ENCODE data around the gene PALM3. TPM values are rescaled to one million over a fixed set of nuclear protein-coding genes. Genes with fewer than 3 reads are reported as not detected.
A peak's percentile ranks its signal among the peaks of the same experiment; 100 is the strongest.

The PALM3 gene
- total RNA-seq, 1 experiment from 2014 or later: not detected

DNA sequence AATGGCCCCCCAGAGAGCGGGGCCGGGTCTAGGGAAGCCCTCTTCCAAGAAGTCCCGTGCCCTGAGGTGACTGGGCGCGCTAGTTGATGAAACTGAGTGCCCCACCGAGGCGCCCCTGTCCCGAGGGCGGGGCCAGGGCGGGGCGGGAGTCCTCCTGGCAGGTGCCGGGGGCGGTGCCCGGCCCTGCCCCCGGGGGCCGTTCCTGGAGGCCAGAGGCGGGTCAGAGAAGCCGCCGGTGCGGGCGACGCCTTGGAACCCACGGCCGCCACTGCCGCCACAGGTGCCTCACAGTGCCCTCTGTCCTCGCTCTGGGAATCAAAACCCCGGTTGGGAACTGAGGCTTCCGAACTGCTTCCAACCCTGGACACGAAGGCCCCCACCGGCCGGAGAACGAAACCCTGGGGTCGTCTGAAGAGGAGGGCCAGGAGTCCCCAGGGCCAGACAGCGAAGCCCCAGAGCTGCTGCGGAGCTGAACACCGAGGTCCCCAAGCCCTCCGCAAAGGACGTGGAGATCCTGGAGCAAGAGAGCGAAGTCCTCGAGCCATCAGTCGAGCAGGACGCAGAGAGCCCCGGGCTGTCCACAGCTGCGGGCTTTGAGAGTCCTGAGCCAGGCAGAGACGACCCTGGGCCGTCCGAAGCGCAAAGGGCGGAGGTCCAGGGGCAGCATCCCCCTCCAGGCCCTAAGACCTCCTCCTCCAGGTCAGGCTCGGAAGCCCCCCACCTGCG is 10.8 kb upstream of the PALM3 start, which contains the start of gene MISP3:
MISP3 (plus strand) TSS at position 252 of the 726 bp plus-strand sequence. CDS start 524 bp downstream, outside the sequence.
- peak; percentile 62 for DNase-seq (ENCODE audit: low read depth)
- in situ Hi-C loops (cut with HindIII; ENCODE audit: low pct_unique_long_range_greater_than_20kb, low sequenced_read_pairs): no loop called here

DNA sequence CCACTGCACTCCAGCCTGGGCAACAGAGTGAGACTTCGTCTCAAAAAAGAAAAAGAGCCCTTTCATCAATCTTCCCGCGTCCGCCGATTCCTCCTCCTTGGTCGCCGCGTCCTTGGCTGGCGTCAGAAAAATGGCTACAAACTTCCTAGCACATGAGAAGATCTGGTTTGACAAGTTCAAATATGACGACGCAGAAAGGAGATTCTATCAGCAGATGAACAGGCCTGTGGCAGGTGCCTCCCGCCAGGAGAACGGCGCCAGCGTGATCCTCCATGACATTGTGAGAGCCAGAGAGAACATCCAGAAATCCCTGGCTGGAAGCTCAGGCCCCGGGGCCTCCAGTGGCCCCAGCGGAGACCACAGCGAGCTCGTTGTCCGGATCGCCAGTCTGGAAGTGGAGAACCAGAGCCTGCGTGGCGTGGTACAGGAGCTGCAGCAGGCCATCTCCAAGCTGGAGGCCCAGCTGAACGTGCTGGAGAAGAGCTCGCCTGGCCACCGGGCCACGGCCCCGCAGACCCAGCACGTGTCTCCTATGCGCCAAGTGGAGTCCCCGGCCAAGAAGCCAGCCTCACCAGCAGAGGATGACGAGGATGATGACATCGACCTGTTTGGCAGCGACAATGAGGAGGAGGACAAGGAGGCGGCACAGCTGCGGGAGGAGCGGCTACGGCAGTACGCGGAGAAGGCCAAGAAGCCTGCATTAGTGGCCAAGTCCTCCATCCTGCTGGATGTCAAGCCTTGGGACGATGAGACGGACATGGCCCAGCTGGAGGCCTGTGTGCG is 8.6 kb upstream of the PALM3 start:
- DNase-seq (ENCODE audit: low read depth): no peak
- in situ Hi-C loops (cut with HindIII; ENCODE audit: low pct_unique_long_range_greater_than_20kb, low sequenced_read_pairs): no loop called here

DNA sequence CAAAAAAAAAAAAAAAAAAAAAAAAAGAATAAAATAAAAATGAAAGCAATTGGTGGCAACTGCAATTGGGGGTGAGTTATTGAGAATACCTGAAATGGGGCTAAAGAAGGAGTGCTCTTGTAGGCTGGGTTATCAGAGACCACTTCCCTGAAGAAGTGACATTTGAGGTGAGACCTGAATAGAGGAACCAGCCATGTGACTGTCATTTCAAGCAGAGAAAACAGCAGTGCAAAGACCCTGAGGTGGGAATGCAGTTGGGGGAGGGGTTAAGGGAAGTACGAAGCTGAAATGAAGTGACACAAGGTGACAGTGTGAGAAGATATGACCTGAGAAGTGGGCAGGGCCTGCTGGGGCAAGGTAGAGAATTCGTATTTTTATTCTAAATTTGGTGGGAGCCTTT is 4.3 kb upstream of the PALM3 start:
- in situ Hi-C loops (cut with HindIII; ENCODE audit: low pct_unique_long_range_greater_than_20kb, low sequenced_read_pairs): no loop called here
- DNase-seq (ENCODE audit: low read depth): no peak

DNA sequence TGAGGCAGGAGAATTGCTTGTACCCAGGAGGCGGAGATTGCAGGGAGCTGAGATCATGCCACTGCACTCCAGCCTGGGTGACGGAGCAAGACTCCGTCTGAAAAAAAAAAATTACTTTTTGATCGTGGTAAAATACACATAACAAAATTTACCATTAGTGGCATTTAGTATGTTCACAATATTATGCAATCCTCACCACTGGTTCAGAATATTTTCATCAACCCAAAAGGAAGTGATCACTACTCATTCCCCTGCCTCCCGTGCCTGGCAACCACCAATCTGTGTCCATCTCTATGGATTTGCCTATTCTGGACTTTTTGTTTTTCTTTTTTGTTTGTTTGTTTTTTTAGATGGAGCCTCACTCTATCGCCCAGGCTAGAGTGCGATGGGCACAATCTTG is 1.2 kb upstream of the PALM3 start:
- DNase-seq (ENCODE audit: low read depth): no peak
- in situ Hi-C loops (cut with HindIII; ENCODE audit: low pct_unique_long_range_greater_than_20kb, low sequenced_read_pairs): no loop called here

DNA sequence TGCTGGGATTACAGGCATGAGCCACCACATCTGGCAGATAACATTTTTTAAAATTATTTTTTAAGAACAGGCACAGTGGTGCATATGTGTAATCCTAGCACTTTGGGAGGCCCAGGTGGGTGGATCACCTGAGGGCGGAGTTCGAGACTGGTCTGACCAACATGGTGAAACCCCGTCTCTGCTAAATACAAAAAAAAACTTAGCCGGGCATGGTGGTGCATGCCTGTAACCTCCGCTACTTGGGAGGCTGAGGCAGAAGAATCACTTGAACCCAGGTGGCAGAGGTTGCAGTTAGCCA is 631 bp upstream of the PALM3 start:
- in situ Hi-C loops (cut with HindIII; ENCODE audit: low pct_unique_long_range_greater_than_20kb, low sequenced_read_pairs): no loop called here
- no peak for DNase-seq (ENCODE audit: low read depth)

DNA sequence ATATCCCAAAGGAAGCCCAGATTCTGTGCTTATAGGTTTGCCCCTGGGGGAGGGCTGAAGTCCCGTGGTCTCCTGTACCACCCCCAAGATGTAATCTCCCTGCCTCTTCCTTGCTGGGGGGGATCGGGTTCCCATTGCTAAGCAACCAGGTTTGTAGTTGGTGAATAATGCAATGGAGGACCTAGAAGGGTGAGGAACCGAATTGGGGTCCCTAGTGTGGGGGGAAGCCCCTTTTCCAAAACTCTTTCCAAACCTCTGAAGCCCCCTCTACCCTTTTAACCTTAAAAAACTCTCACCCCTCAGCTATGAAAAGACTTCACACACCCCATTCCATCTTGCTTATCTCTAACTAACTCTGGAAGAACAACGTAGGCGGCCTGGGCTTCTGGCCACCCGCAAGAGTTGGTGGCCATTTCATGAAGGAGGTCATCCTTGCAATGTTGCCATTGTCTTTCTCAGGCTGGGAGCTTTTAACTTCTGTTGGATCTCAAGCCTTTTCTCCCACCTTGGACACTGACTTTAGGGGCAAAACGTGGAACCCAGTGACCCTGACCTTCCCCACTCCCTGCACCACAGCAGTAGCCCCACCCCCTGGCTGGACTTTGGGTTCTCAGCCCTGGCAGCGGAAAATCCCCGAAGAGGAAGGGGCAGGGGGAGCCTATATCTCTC is 661 bp downstream of the PALM3 start:
- no peak for DNase-seq (ENCODE audit: low read depth)
- in situ Hi-C loops (cut with HindIII; ENCODE audit: low pct_unique_long_range_greater_than_20kb, low sequenced_read_pairs): no loop called here

DNA sequence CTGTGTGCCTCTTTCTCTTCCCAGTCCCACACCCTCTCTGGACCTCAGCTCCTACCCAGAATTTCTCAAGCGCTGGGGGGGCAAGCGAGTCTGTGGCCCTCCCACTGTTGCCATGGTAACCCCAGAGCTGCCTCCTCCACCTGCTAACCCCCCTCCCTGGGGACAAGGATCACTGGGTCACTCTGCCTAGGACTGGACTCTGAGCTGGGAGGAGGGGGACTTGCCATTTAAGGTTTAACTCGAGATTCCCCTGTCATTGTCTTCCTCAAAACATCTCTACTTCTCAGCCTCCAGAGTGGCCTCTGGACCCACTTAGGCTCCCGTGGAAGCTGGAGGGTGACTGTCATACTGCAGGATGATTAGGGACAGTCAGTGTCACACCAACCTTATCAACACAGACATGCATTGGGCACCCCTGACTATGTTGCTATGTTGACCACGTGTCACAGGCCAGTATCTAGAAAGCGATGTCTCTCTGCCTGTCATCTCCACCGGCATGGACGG is 2.2 kb downstream of the PALM3 start:
- no peak for DNase-seq (ENCODE audit: low read depth)
- in situ Hi-C loops (cut with HindIII; ENCODE audit: low pct_unique_long_range_greater_than_20kb, low sequenced_read_pairs): no loop called here

DNA sequence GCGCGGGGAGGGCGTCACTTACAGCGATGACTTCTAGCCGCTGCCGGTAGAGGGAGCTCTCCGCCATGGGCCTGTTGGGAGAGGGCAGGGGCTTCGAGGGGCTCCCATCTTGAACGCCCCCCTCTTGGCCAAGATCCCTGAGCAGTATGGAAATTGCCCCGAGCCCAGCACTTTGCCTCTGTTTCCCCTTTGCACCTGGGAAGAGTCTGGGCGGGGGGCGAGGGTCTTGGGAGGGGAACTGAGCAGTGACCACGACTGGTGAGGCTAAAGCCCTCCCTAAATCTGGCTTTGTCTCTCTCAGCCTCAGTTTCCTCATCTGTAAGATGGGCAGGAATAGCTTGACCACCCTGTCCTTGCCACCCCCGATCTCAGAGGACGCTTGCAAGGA is 2.8 kb downstream of the PALM3 start:
- in situ Hi-C loops (cut with HindIII; ENCODE audit: low pct_unique_long_range_greater_than_20kb, low sequenced_read_pairs): no loop called here
- DNase-seq (ENCODE audit: low read depth): no peak

DNA sequence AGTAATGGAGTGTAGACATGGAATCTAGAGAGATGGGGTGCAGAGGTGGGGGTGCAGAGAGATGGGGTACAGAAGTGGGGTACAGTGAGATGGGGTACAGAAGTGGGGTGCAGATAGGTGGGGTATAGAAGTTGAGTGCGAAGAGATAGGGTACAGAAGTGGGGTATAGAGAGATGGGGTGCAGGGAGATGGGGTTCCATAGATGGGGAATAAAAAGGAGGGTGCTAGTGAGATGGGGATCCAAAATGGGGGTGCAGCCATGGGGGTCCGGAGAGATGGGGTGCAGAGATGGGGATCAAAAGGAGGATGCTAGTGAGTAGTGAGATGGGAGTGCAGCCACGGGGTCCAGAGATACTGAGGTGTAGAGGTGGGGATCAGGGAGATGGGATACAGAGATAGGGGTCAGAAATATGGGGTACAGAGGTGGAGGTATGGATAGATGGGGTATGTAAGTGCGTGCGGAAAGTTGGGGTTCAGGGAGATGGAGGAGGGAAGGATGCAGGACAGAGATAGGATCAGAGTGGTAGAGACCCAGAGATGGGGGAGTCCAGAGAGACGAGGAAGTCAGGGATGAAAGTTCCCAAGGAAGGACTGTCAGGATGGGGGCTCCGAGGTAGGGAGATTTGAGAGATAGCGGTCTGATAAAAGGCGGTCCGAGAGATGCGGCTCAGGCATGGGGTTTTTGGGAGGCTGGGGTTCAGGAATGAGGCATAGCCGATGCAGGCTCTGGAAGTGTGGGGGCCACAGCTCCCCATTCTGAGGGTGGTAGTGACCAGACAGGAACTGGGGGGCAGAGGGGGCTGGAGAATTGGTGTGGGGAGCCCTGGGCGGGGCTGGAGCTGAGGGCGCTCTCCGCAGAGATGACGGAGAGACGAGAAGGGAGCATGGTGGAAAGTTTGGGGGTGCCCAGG is 3.4 kb downstream of the PALM3 start:
- in situ Hi-C loops (cut with HindIII; ENCODE audit: low pct_unique_long_range_greater_than_20kb, low sequenced_read_pairs): no loop called here
- DNase-seq (ENCODE audit: low read depth): no peak

DNA sequence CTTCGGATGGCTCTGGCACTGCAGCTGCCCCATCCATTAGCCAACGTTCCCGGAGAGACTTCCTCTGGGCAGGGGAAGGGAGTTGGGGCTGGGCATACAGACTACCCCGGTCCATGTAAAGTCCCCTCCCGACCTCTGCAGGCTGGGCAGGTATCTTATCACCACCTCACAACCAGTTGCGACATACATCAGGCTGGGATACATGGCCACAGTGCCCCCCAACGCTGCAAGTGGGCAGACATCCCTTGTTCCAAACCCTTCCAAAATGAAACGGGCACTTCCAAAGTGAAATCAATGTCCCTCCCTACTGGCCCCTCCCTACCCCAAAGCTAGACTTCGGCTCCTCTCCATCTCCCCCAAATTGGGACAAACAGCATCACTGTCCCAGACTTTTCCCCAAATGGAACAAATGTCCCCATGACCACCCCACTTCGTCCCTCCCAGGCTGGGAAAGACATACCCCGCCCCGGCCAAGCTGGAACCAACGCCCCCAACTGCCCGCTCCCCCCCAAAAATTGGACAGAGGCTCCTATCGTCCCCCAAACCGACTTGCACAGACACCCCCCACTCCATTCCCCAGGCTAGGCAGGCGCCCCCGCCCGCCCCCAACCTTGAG is 5.0 kb downstream of the PALM3 start:
- in situ Hi-C loops (cut with HindIII; ENCODE audit: low pct_unique_long_range_greater_than_20kb, low sequenced_read_pairs): no loop called here
- DNase-seq (ENCODE audit: low read depth): no peak

DNA sequence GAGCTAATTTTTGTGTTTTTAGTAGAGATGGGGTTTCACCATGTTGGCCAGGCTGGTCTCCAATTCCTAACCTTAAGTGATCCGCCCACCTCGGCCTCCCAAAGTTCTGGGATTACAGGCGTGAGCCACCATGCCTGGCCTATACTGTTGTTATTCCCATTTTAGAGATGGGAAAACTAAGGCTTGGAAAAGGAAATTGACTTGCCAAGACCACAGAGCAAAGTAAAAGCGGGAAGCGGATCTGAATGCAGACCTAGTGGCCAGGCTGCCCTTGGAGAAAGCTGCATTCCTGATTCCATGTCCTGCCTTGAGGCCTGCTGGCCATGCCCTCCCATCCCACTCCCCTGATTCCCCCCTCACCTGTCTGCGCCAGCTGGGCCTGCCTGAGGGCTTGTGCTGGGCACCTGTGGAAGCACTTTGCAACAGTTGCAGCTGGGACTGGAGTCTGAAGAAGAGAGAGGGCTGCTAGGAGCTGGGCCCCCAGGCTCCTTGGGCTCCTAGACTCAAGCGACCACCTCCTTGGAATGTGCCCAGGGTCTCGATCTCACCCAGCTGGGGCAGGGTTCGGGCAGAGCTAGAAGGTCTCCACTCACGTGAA is 5.7 kb downstream of the PALM3 start:
- no peak for DNase-seq (ENCODE audit: low read depth)
- in situ Hi-C loops (cut with HindIII; ENCODE audit: low pct_unique_long_range_greater_than_20kb, low sequenced_read_pairs): no loop called here

DNA sequence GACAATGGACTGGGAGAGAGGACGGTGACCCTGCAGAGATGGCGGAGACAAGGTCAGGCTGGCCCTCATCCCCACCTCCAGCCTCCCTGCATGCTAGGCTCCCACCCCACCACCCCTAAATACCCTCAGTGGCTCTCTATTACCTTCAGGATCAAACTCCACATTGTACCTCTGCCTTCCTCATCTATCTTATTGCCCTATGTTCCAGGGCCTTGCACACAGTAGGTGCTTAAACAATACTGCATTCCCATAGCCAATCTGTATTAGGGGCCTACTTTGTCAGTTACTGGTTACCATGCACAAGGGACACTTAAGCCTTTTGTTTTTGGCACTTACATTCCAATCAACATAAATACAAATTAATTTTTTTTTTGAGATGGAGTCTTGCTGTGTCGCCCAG is 6.5 kb downstream of the PALM3 start:
- in situ Hi-C loops (cut with HindIII; ENCODE audit: low pct_unique_long_range_greater_than_20kb, low sequenced_read_pairs): no loop called here
- DNase-seq (ENCODE audit: low read depth): no peak

DNA sequence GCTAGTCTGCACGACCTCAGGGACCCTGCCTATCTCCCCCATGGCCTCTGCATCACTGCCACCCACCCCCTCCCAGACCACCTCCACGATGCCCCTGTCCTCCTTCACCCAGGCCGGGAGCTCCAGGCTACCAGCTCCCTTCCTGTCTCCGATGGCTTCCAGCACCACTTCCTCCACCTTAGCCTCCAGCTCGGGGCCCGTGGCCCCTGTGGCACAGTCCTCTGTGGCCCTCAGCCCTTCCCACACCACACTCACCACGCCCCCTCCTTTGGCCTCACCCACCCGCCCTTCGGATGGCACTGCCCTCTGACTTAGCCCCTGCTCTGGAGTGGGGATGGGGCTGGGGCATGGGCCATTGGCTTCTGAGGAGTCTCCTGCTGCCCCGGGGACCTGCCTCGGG is 7.2 kb downstream of the PALM3 start:
- in situ Hi-C loops (cut with HindIII; ENCODE audit: low pct_unique_long_range_greater_than_20kb, low sequenced_read_pairs): no loop called here

DNA sequence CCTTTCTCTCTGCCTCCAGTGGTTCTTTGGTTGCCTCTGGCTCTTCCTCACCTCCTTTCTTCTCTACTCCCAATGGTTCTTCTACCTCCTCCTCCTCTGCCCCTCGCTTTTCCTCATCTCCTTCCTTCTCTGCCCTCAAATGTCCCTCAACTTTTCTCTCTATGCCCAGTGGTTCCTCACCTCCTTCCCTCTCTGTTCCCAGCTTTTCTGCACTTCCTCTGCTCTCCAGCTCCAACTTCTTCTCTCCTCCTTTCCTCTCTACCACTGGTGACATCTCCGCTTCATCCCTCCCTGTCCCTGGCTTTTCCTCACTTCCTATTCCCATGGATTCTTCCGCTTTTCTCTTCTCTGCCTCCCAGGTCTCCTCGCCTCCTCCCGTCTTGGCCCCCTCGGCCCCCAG is 7.8 kb downstream of the PALM3 start:
- in situ Hi-C loops (cut with HindIII; ENCODE audit: low pct_unique_long_range_greater_than_20kb, low sequenced_read_pairs): no loop called here
- DNase-seq (ENCODE audit: low read depth): no peak

More for the DNA sequence above, 7.2 kb downstream of the PALM3 start:
- no peak for DNase-seq (ENCODE audit: low read depth)

DNA sequence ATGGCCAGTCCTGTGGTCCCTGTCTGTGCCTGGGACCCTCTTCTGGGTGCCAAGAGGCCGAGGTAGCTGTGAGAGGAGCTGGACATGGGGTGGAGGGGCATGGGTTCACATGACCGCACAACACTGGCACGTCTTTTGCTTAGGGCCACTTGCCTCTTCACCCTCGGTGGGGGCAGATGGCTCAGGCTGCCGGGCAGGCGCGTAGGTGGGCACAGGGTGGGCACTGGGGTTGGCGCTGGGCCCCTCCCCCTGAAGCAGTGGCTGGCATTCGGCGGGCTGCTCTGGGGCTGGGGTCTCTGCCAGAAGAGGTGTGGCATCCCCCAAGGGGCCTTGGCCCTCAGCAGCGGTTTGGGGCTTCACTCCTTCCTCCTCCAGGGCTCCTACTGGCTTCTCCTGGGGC is 8.4 kb downstream of the PALM3 start:
- DNase-seq (ENCODE audit: low read depth): no peak
- in situ Hi-C loops (cut with HindIII; ENCODE audit: low pct_unique_long_range_greater_than_20kb, low sequenced_read_pairs): no loop called here

DNA sequence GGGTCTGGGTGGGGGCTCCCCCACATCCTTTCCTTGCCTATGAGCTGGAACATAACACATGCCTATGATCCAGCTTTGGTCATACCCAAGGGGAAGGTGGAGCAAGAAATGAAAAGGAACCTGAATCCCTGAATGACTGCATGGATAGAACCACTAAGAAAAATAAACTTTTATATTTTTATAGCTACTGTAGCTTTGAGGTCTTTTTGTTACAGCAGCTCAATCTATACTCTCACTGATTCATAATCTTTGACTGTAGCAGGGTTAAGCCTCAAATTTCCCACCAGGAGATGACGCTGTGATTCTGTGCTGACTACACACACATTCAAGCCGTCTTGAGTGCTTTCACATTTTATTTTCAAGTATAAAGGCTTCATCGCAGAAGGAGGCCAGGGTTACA is 8.8 kb downstream of the PALM3 start:
- in situ Hi-C loops (cut with HindIII; ENCODE audit: low pct_unique_long_range_greater_than_20kb, low sequenced_read_pairs): no loop called here
- no peak for DNase-seq (ENCODE audit: low read depth)

DNA sequence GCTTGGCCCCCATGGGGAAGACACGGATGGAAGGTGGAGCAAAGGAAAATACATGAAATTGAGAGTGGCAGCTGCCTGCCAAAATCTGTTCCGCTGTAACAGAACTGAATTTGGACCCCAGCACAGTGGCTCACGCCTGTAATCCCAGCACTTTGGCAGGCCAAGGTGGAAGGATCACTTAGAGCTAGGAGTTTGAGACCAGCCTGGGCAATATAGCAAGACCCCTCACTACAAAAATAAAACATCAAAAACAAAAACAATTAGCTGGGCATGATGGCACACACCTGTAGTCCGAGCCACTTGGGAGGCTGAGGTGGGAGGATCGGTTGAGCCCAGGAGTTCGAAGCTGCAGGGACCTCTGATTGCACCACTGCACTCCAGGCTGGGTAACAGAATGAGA is 9.4 kb downstream of the PALM3 start:
- in situ Hi-C loops (cut with HindIII; ENCODE audit: low pct_unique_long_range_greater_than_20kb, low sequenced_read_pairs): no loop called here
- no peak for DNase-seq (ENCODE audit: low read depth)

DNA sequence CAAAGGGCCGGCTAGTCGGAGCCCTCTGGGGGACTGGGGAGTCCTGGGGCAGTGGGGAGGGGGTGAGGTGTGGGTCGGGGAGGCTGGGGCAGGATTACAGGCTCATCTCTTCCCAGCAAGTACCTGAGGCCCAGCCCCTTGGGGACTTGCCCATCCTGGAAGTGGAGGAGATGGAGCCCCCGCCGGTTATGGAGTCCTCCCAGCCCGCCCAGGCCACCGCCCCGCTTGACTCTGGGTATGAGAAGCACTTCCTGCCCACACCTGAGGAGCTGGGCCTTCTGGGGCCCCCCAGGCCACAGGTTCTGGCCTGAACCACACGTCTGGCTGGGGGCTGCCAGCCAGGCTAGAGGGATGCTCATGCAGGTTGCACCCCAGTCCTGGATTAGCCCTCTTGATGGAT is 9.9 kb downstream of the PALM3 start:
- in situ Hi-C loops (cut with HindIII; ENCODE audit: low pct_unique_long_range_greater_than_20kb, low sequenced_read_pairs): no loop called here
- no peak for DNase-seq (ENCODE audit: low read depth)

All from Caki2 (cell line).